HL-60 (cell line): ENCODE data around the gene COL5A2.

ENCODE experiments used
- GABPA ChIP-seq: IDR thresholded peaks from 2 replicates; pipeline ENCODE4 v1.6.1; 2012; ENCODE audit warnings: low read depth
- POLR2AphosphoS5 ChIP-seq: IDR thresholded peaks from 2 replicates; pipeline ENCODE4 v1.6.1; 2012; ENCODE audit warnings: low read depth
- SPI1 ChIP-seq: IDR thresholded peaks from 2 replicates; pipeline ENCODE4 v1.6.1; 2012; ENCODE audit warnings: low read depth, mild to moderate bottlenecking, borderline replicate concordance
- TF ChIP-seq, protein P1 (sequence below): IDR thresholded peaks from one replicate; pipeline ENCODE4 v1.5.1; 2011; ENCODE audit warnings: low read length, control low read depth, inconsistent platforms; ENCODE audit not compliant: insufficient read depth
- TF ChIP-seq, protein P2 (sequence below): IDR thresholded peaks from 2 replicates; pipeline ENCODE4 v1.6.1; 2012; ENCODE audit warnings: low read depth; ENCODE audit not compliant: insufficient replicate concordance

DNA sequence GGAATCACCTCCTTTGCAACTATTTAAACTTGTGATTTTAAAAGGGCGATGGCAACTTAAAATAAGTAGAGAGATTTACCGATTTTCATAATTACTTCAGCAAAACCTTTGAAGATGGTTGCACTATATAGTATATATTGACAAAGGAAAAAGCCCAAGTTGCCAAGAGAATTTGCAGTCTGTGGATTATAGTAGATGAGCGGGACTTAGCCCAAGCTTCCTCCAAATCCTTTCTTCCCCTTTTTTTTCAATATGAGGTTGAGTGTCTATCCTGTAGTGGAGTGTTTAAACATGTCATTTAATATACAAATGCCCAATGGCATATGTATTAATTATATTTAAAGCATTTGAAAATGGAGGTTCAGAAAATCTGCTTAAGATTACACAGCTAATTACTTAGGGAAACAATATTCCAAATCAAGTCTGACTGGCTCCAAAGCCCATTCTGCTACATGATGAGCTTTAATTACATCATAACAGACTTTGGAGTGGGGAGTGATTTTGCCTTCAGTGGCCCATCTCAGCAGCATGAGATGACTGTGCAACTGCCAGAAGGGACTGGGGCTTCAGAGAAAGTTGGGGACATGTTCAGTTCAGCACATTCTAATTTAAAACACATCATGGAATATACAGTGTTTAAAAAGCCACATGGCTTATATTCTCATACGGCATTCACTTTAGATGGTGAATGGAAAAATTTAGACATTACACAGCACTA lies 132.2 kb downstream of the COL5A2 start:
- TF ChIP-seq, protein P1, sequence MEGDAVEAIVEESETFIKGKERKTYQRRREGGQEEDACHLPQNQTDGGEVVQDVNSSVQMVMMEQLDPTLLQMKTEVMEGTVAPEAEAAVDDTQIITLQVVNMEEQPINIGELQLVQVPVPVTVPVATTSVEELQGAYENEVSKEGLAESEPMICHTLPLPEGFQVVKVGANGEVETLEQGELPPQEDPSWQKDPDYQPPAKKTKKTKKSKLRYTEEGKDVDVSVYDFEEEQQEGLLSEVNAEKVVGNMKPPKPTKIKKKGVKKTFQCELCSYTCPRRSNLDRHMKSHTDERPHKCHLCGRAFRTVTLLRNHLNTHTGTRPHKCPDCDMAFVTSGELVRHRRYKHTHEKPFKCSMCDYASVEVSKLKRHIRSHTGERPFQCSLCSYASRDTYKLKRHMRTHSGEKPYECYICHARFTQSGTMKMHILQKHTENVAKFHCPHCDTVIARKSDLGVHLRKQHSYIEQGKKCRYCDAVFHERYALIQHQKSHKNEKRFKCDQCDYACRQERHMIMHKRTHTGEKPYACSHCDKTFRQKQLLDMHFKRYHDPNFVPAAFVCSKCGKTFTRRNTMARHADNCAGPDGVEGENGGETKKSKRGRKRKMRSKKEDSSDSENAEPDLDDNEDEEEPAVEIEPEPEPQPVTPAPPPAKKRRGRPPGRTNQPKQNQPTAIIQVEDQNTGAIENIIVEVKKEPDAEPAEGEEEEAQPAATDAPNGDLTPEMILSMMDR, result no peak
- TF ChIP-seq, protein P2, sequence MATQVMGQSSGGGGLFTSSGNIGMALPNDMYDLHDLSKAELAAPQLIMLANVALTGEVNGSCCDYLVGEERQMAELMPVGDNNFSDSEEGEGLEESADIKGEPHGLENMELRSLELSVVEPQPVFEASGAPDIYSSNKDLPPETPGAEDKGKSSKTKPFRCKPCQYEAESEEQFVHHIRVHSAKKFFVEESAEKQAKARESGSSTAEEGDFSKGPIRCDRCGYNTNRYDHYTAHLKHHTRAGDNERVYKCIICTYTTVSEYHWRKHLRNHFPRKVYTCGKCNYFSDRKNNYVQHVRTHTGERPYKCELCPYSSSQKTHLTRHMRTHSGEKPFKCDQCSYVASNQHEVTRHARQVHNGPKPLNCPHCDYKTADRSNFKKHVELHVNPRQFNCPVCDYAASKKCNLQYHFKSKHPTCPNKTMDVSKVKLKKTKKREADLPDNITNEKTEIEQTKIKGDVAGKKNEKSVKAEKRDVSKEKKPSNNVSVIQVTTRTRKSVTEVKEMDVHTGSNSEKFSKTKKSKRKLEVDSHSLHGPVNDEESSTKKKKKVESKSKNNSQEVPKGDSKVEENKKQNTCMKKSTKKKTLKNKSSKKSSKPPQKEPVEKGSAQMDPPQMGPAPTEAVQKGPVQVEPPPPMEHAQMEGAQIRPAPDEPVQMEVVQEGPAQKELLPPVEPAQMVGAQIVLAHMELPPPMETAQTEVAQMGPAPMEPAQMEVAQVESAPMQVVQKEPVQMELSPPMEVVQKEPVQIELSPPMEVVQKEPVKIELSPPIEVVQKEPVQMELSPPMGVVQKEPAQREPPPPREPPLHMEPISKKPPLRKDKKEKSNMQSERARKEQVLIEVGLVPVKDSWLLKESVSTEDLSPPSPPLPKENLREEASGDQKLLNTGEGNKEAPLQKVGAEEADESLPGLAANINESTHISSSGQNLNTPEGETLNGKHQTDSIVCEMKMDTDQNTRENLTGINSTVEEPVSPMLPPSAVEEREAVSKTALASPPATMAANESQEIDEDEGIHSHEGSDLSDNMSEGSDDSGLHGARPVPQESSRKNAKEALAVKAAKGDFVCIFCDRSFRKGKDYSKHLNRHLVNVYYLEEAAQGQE, result no peak
- TF ChIP-seq GABPA (no peak), SPI1 (no peak), POLR2AphosphoS5 (no peak)
